ENCODE data around the gene CNGA1.

The CNGA1 gene

DNA sequence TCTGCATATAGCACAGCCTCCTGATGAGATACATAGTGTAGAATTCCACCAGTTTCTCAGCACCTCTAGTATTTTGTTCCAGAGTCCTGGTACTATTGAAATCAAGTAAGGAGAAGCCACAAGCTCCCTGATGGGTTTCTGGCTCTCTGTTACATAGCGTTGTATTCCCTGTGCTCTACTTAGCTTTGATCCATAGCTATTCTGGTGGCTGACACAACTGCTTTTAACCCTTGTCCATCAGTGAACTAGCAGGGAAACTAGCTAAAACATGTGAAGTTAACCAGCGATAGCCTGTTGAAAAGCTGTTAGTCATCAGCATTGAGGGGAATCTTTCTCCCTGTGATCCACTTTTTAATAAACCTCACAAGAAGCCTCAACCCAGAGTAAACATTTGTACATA is 27.0 kb upstream of the CNGA1 start:
- Histone ChIP-seq H3K27ac (ENCODE audit: low read depth, low read length) (no peak overlapping the region), H3K79me2 (ENCODE audit: control insufficient read depth, insufficient read depth, low read length, unreplicated experiment) (no peaks in the 10 kb centered on the region), H2AFZ (ENCODE audit: low read length, unreplicated experiment) (no peak overlapping the region), H3K4me1 (ENCODE audit: control insufficient read depth, insufficient read depth, low read length, unreplicated experiment) (no peaks in the 10 kb centered on the region), H3K36me3 (ENCODE audit: insufficient read depth, low read length) (no peaks in the 10 kb centered on the region), H3K27me3 (ENCODE audit: insufficient read depth, low read length) (peaks cover 22% of the 10 kb centered on the region), H3K4me3 (ENCODE audit: low read depth, low read length) (no peak overlapping the region)

DNA sequence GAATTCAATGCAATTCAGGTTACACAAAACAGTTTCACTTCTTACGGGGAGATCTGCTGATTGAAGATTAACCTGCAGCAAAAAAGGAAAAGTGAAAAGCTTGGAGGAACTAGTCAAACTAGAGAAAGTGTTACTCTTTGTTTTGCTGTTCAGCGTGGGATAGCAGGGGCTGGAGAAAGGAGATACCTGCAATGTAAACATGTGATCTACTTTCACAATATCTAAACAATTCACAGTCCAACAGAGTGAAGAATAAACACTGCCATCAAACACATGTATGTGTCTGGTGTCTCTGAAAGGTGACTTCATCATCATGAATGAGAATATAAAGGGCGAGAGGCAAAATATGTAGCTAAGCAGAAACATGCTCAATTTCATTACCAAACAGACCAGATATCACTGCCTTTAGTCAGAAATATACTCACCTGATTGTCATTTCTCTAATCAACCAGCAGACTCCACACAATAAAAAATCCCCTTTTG is 26.5 kb upstream of the CNGA1 start:
- no peak overlapping the region for H3K27ac ChIP-seq (ENCODE audit: low read depth, low read length)
- H3K36me3 ChIP-seq (ENCODE audit: insufficient read depth, low read length) = no peaks in the 10 kb centered on the region
- H3K79me2 ChIP-seq (ENCODE audit: control insufficient read depth, insufficient read depth, low read length, unreplicated experiment) = no peaks in the 10 kb centered on the region
- no peak overlapping the region for H3K4me3 ChIP-seq (ENCODE audit: low read depth, low read length)
- no peak overlapping the region for H2AFZ ChIP-seq (ENCODE audit: low read length, unreplicated experiment)
- H3K27me3 ChIP-seq (ENCODE audit: insufficient read depth, low read length) = peaks cover 22% of the 10 kb centered on the region
- H3K4me1 ChIP-seq (ENCODE audit: control insufficient read depth, insufficient read depth, low read length, unreplicated experiment) = no peaks in the 10 kb centered on the region

DNA sequence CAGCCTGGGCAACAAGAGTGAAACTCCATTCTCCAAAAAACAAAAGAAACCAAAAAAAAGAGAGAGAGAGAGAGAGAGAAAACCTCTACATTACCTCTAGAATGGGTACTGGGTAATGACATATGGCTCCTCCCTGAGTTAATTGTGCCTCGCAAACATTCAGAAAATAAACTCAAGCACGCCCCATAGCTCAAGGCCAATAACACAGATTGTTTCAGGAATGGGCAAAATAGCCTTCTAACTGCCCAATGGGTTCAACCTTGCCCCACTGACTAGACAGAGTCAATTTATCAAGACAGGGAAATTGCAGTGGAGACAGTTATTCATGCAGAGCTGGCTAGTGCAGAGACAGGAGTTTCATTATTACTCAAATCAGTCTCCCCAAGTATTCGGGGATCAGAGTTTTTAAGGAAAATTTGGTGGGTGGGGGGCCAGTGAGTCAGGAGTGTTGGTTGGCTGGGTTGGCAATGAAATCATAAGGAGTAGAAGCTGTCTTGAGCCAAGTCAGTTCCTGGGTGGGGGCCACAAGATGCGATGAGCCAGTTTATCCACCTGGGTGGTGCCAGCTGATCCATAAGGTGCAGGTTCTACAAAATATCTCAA is 25.2 kb upstream of the CNGA1 start:
- Histone ChIP-seq H3K36me3 (ENCODE audit: insufficient read depth, low read length) (no peaks in the 10 kb centered on the region), H3K4me1 (ENCODE audit: control insufficient read depth, insufficient read depth, low read length, unreplicated experiment) (no peaks in the 10 kb centered on the region), H3K4me3 (ENCODE audit: low read depth, low read length) (no peak overlapping the region), H2AFZ (ENCODE audit: low read length, unreplicated experiment) (no peak overlapping the region), H3K27me3 (ENCODE audit: insufficient read depth, low read length) (peaks cover 13% of the 10 kb centered on the region), H3K27ac (ENCODE audit: low read depth, low read length) (no peak overlapping the region), H3K79me2 (ENCODE audit: control insufficient read depth, insufficient read depth, low read length, unreplicated experiment) (no peaks in the 10 kb centered on the region)

DNA sequence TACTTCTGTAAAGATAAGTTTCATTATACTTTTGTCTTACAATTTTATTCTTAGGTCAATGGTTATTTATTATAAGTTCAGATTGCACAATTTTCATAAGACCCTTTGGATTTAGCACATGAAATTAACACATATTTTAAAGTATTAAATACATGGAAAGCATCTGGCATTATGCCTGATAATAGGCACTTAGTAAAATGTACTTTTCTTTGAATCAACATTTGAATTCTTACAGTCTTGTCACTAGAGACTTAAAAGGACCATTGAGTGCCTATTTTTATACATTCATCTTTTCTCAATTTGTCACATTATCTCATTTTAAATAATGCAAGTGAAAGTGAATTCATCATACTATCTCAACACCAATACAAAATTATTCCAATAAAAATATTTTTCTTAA is 23.1 kb upstream of the CNGA1 start:
- Histone ChIP-seq H3K4me1 (ENCODE audit: control insufficient read depth, insufficient read depth, low read length, unreplicated experiment) (no peaks in the 10 kb centered on the region), H2AFZ (ENCODE audit: low read length, unreplicated experiment) (no peak overlapping the region), H3K27ac (ENCODE audit: low read depth, low read length) (no peak overlapping the region), H3K27me3 (ENCODE audit: insufficient read depth, low read length) (no peaks in the 10 kb centered on the region; the same call in 1 of the 2 replicates), H3K79me2 (ENCODE audit: control insufficient read depth, insufficient read depth, low read length, unreplicated experiment) (no peaks in the 10 kb centered on the region), H3K4me3 (ENCODE audit: low read depth, low read length) (no peak overlapping the region), H3K36me3 (ENCODE audit: insufficient read depth, low read length) (no peaks in the 10 kb centered on the region)

DNA sequence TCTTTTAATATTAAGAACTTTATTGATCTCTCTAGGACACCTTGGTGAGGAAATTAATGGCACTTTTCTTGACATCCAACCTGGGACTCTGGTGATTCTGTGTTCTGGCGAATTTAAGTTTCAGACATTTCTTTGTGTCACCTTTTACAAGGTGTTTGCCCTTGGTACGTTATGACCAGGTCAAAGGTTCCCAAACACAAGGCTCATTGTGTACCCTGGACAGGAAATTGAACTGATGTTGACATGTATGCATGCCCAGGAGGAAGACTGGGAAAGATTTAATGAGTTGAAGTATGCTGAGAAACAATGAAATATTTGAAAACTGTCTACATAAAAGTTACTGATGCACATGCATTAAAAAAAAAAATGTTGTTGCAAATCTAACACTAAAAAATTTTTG is 22.2 kb upstream of the CNGA1 start:
- no peak overlapping the region for H3K27ac ChIP-seq (ENCODE audit: low read depth, low read length)
- H3K4me1 ChIP-seq (ENCODE audit: control insufficient read depth, insufficient read depth, low read length, unreplicated experiment) = no peaks in the 10 kb centered on the region
- H3K36me3 ChIP-seq (ENCODE audit: insufficient read depth, low read length) = no peaks in the 10 kb centered on the region
- no peak overlapping the region for H2AFZ ChIP-seq (ENCODE audit: low read length, unreplicated experiment)
- H3K79me2 ChIP-seq (ENCODE audit: control insufficient read depth, insufficient read depth, low read length, unreplicated experiment) = no peaks in the 10 kb centered on the region
- no peak overlapping the region for H3K4me3 ChIP-seq (ENCODE audit: low read depth, low read length)
- no peaks in the 10 kb centered on the region for H3K27me3 ChIP-seq (ENCODE audit: insufficient read depth, low read length)

DNA sequence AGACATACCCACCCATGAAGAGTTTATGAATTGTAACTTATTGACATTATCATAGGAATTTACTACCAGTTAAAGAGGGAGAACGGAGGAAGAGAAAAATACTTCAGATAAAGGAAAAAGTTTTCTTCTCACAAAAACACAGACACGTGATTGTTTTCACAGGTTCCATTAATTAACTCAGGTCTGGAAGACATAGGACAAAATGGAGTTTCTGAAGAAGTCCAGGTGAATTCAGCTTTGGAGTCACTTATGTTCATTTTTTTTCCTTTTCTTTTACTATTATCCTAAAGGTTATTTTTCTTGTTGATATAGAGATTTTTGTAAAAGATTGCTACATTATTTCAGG is 20.6 kb upstream of the CNGA1 start:
- Histone ChIP-seq H3K4me3 (ENCODE audit: low read depth, low read length) (no peak overlapping the region), H3K27me3 (ENCODE audit: insufficient read depth, low read length) (no peaks in the 10 kb centered on the region), H3K79me2 (ENCODE audit: control insufficient read depth, insufficient read depth, low read length, unreplicated experiment) (no peaks in the 10 kb centered on the region), H2AFZ (ENCODE audit: low read length, unreplicated experiment) (no peak overlapping the region), H3K36me3 (ENCODE audit: insufficient read depth, low read length) (no peaks in the 10 kb centered on the region), H3K4me1 (ENCODE audit: control insufficient read depth, insufficient read depth, low read length, unreplicated experiment) (peaks cover 12% of the 10 kb centered on the region), H3K27ac (ENCODE audit: low read depth, low read length) (no peak overlapping the region)

DNA sequence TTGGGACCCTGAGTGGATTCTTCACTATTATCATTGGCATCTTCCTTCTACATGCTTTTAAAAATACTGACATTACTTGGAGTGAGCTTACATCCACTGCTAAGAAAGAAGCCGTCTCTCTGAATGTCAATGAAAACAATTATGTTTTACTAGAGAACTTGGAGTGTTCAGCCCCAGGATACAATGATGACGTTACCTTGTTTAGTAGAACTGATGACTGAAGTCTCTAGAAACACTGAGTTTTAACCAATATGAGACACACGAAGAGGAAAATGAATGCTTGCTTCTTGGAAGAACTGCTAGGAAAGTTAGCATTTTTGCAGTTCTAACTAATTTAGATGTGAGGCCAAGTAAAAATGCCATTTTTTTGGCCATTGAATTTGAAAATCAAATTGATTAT is 19.5 kb upstream of the CNGA1 start:
- Histone ChIP-seq H3K79me2 (ENCODE audit: control insufficient read depth, insufficient read depth, low read length, unreplicated experiment) (no peaks in the 10 kb centered on the region), H3K27me3 (ENCODE audit: insufficient read depth, low read length) (no peaks in the 10 kb centered on the region), H3K36me3 (ENCODE audit: insufficient read depth, low read length) (no peaks in the 10 kb centered on the region), H3K27ac (ENCODE audit: low read depth, low read length) (no peak overlapping the region), H2AFZ (ENCODE audit: low read length, unreplicated experiment) (no peak overlapping the region), H3K4me3 (ENCODE audit: low read depth, low read length) (no peak overlapping the region), H3K4me1 (ENCODE audit: control insufficient read depth, insufficient read depth, low read length, unreplicated experiment) (peaks cover 18% of the 10 kb centered on the region)

DNA sequence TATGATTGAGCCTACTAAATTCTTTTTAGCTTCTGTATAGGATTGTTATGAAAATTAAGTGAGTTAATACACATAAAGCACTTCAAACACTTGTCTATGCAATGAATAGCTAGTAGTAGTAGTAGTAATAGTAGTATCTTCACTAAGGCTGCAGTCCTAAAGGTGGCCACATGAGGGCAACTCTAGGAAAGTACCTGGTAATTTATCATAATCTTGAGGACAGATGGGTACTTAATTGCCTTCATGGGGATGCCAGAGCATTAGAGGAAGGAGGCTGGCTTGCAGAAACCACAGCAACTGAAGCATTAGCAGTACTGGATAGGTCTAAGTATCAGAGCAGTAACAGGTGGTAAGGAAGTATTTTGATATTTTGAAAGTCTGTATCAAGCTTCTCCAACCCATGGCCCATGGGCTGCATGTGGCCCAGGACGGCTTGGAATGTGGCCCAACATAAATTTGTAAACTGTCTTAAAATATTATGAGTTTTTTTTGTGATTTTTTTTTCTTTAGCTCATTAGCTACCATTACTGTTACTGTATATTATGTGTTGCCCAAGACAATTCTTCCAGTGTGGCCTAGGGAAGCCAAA is 17.4 kb upstream of the CNGA1 start:
- Histone ChIP-seq H3K36me3 (ENCODE audit: insufficient read depth, low read length) (no peaks in the 10 kb centered on the region), H3K27me3 (ENCODE audit: insufficient read depth, low read length) (no peaks in the 10 kb centered on the region), H3K79me2 (ENCODE audit: control insufficient read depth, insufficient read depth, low read length, unreplicated experiment) (no peaks in the 10 kb centered on the region), H3K27ac (ENCODE audit: low read depth, low read length) (no peak overlapping the region), H3K4me3 (ENCODE audit: low read depth, low read length) (no peak overlapping the region), H2AFZ (ENCODE audit: low read length, unreplicated experiment) (no peak overlapping the region), H3K4me1 (ENCODE audit: control insufficient read depth, insufficient read depth, low read length, unreplicated experiment) (peaks cover 18% of the 10 kb centered on the region)

DNA sequence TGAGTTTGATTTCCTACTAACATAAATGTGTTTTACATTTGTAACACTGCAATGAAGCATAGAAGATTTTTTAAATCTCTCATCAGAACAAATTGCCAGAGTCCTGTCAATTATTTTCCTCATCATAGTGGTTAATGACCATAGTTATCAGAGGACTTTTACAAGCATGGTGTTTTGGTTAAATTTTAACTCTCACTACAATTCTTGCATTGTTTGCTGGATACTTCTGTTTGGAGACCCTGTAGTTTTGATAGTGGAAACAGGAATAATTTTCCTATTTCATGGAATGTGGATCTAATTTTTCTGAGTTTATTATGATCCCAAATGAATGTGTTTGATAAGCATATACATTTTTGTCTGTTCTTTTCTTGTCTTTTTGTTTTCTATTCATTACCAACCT is 16.9 kb upstream of the CNGA1 start:
- Histone ChIP-seq H3K36me3 (ENCODE audit: insufficient read depth, low read length) (no peaks in the 10 kb centered on the region), H2AFZ (ENCODE audit: low read length, unreplicated experiment) (no peak overlapping the region), H3K27me3 (ENCODE audit: insufficient read depth, low read length) (no peaks in the 10 kb centered on the region), H3K4me1 (ENCODE audit: control insufficient read depth, insufficient read depth, low read length, unreplicated experiment) (peaks cover 18% of the 10 kb centered on the region), H3K79me2 (ENCODE audit: control insufficient read depth, insufficient read depth, low read length, unreplicated experiment) (no peaks in the 10 kb centered on the region), H3K27ac (ENCODE audit: low read depth, low read length) (no peak overlapping the region), H3K4me3 (ENCODE audit: low read depth, low read length) (no peak overlapping the region)

DNA sequence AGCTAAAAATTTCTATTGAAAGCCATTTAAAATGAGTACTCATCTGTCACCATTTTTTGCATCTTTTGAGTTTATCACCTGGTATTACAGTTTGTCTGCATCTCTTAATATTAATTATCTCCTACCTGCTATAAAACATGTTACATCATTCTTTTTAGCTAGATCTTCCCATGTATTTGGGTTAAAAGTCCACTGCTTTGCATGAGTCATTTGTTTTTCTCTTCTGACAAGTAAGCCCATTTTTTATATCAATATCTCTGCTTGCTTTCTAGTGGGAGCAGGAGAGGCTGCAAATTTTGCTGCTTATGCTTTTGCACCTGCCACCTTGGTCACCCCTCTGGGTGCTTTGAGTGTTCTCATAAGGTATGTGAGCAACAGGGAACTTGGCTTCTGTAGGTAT is 16.2 kb upstream of the CNGA1 start:
- H3K27ac ChIP-seq (ENCODE audit: low read depth, low read length) = peak overlapping the region; percentile 37; the same call in 1 of the 2 replicates
- H3K27me3 ChIP-seq (ENCODE audit: insufficient read depth, low read length) = no peaks in the 10 kb centered on the region
- H3K4me1 ChIP-seq (ENCODE audit: control insufficient read depth, insufficient read depth, low read length, unreplicated experiment) = peaks cover 18% of the 10 kb centered on the region
- no peak overlapping the region for H2AFZ ChIP-seq (ENCODE audit: low read length, unreplicated experiment)
- no peaks in the 10 kb centered on the region for H3K79me2 ChIP-seq (ENCODE audit: control insufficient read depth, insufficient read depth, low read length, unreplicated experiment)
- no peak overlapping the region for H3K4me3 ChIP-seq (ENCODE audit: low read depth, low read length)
- H3K36me3 ChIP-seq (ENCODE audit: insufficient read depth, low read length) = no peaks in the 10 kb centered on the region

DNA sequence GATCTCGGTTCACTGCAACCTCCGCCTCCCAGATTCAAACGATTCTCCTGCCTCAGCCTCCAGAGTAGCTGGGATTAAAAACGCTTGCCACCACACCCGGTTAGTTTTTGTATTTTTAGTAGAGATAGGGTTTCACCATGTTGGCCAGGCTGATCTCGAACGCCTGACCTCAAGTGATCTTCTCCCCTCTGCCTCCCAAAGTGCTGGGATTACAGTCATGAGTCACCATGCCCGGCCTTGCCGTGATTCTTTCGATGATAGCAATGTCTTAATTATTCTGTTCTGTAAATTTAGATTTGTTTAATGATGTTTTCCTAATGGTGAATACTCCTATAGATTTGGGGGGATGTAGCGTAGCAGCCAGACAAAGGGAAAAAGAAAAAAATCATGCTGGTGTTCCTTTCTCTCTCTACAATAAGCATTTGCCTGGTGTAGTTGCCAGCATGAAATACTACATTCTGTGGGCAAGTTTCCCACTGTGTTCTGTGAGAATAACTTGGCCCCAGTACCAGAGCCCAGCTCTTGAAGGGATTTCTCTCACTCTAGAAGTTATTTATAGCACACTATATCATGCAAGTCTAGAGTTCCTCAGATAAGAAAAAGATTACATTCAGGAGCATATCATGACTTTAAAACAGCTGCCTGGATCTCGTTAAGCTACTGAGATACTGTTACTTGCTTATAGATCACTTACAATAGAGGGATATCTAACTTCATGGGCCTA is 15.5 kb upstream of the CNGA1 start:
- no peak overlapping the region for H3K4me3 ChIP-seq (ENCODE audit: low read depth, low read length)
- no peak overlapping the region for H2AFZ ChIP-seq (ENCODE audit: low read length, unreplicated experiment)
- H3K4me1 ChIP-seq (ENCODE audit: control insufficient read depth, insufficient read depth, low read length, unreplicated experiment) = peaks cover 18% of the 10 kb centered on the region
- no peaks in the 10 kb centered on the region for H3K79me2 ChIP-seq (ENCODE audit: control insufficient read depth, insufficient read depth, low read length, unreplicated experiment)
- peak overlapping the region; percentile 37; the same call in 1 of the 2 replicates for H3K27ac ChIP-seq (ENCODE audit: low read depth, low read length)
- no peaks in the 10 kb centered on the region for H3K36me3 ChIP-seq (ENCODE audit: insufficient read depth, low read length)
- no peaks in the 10 kb centered on the region for H3K27me3 ChIP-seq (ENCODE audit: insufficient read depth, low read length)
